IMR-90 (cell line): ENCODE measurements around the gene LZTFL1. TPM values are rescaled to one million over a fixed set of nuclear protein-coding genes. Genes with fewer than 3 reads are reported as not detected.
A peak's percentile ranks its signal among the peaks of the same experiment; 100 is the strongest.

Source experiments
- ATAC-seq: fragments of 200-7000 bp; cut with Tn5 transposase; 2 replicates; pipeline ENCODE4 v1.9.1; 2020; ENCODE audit warnings: low read depth, mild to moderate bottlenecking, moderate library complexity
- BruUV-seq: library from RNA; stranded (reverse); fragments of 400-500 nt; replicated peaks from 2 replicates; lab custom pipeline; 2021; lab: Mats Ljungman, UMichigan
- CTCF ChIA-PET: fragments of 300-600 bp; formaldehyde crosslinking; extraction: SDS; loops from one replicate; lab custom pipeline; 2021; ENCODE audit warnings: antibody characterized with exemption; lab: Yijun Ruan, JAX
- POLR2A ChIA-PET: fragments of 300-600 bp; sonication (Branson Sonifier 250); formaldehyde crosslinking; loops from one replicate; lab custom pipeline; 2022; ENCODE audit warnings: antibody characterized with exemption; ENCODE audit not compliant: unreplicated experiment; lab: Charles Lee
- DNase-seq: peaks from one replicate; pipeline ENCODE4 v3.0.0; 2013
- H2AFZ ChIP-seq: replicated peaks from 2 replicates; pipeline ENCODE3; 2013; ENCODE audit warnings: low read length, mild to moderate bottlenecking; ENCODE audit not compliant: poor library complexity
- H2AK5ac ChIP-seq: 2 replicates; pipeline ENCODE4 v1.6.1; 2013; ENCODE audit warnings: low read depth, low read length, inconsistent platforms
- H2AK9ac ChIP-seq: replicated peaks from 2 replicates; pipeline ENCODE3; 2013; ENCODE audit warnings: mild to moderate bottlenecking, low read depth, low read length, moderate library complexity; ENCODE audit not compliant: poor library complexity
- H2BK120ac ChIP-seq: 2 replicates; pipeline ENCODE4 v1.6.1; 2013; ENCODE audit warnings: low read depth, low read length, inconsistent platforms
- H2BK15ac ChIP-seq: 3 replicates; pipeline ENCODE4 v1.6.1; 2013; ENCODE audit warnings: low read depth, low read length, inconsistent platforms
- H2BK20ac ChIP-seq: 2 replicates; pipeline ENCODE4 v1.6.1; 2013; ENCODE audit warnings: low read depth, mild to moderate bottlenecking, inconsistent platforms, low read length, moderate library complexity
- H2BK5ac ChIP-seq: 2 replicates; pipeline ENCODE4 v1.6.1; 2013; ENCODE audit warnings: mild to moderate bottlenecking, low read depth, low read length, inconsistent platforms; ENCODE audit not compliant: poor library complexity, severe bottlenecking
- H3K14ac ChIP-seq: replicated peaks from 2 replicates; pipeline ENCODE4 v1.6.1; 2013; ENCODE audit warnings: low read depth, low read length, inconsistent platforms
- H3K18ac ChIP-seq: 2 replicates; pipeline ENCODE4 v1.6.1; 2013; ENCODE audit warnings: low read depth, low read length, control low read depth
- H3K23ac ChIP-seq: 2 replicates; pipeline ENCODE4 v1.6.1; 2013; ENCODE audit warnings: low read depth, low read length, inconsistent platforms
- H3K27ac ChIP-seq: 2 replicates; pipeline ENCODE4 v1.5.1; 2013; ENCODE audit warnings: mild to moderate bottlenecking, control low read depth, low read length; ENCODE audit not compliant: insufficient read depth
- H3K27me3 ChIP-seq: 2 replicates; pipeline ENCODE4 v1.6.1; 2013; ENCODE audit warnings: low read length; ENCODE audit not compliant: control insufficient read depth, insufficient read depth
- H3K36me3 ChIP-seq: 2 replicates; pipeline ENCODE4 v1.6.1; 2013; ENCODE audit warnings: low read length, mixed read lengths; ENCODE audit not compliant: control insufficient read depth, insufficient read depth
- H3K4ac ChIP-seq: 2 replicates; pipeline ENCODE4 v1.6.1; 2013; ENCODE audit warnings: low read depth, low read length, inconsistent platforms
- H3K4me1 ChIP-seq: 2 replicates; pipeline ENCODE4 v1.6.1; 2013; ENCODE audit warnings: low read length, mixed read lengths; ENCODE audit not compliant: control insufficient read depth, insufficient read depth
- H3K4me2 ChIP-seq: 2 replicates; pipeline ENCODE4 v1.6.1; 2013; ENCODE audit warnings: low read depth, mild to moderate bottlenecking, control low read depth, low read length, moderate library complexity
- H3K4me3 ChIP-seq: 2 replicates; pipeline ENCODE4 v1.5.1; 2013; ENCODE audit warnings: low read depth, mild to moderate bottlenecking, control low read depth, low read length, moderate library complexity; ENCODE audit not compliant: insufficient read depth
- H3K56ac ChIP-seq: 2 replicates; pipeline ENCODE4 v1.6.1; 2013; ENCODE audit warnings: low read length, inconsistent platforms; ENCODE audit not compliant: insufficient read depth; ENCODE audit errors: extremely low read depth
- H3K79me1 ChIP-seq, 2 experiments: 2 replicates each; pipeline ENCODE4 v1.6.1; 2013; ENCODE audit warnings: low read length in 2 of 2, inconsistent platforms in 1 of 2, low read depth in 1 of 2
- H3K9ac ChIP-seq: 2 replicates; pipeline ENCODE4 v1.6.1; 2013; ENCODE audit warnings: low read depth, low read length, control low read depth
- H3K9me1 ChIP-seq: 2 replicates; pipeline ENCODE4 v1.6.1; 2013; ENCODE audit warnings: low read length, inconsistent platforms; ENCODE audit not compliant: insufficient read depth
- H3K9me3 ChIP-seq: 2 replicates; pipeline ENCODE4 v1.6.1; 2013; ENCODE audit warnings: low read length; ENCODE audit not compliant: control insufficient read depth, insufficient read depth
- H4K20me1 ChIP-seq: 2 replicates; pipeline ENCODE4 v1.6.1; 2013; ENCODE audit warnings: low read length, inconsistent platforms; ENCODE audit not compliant: insufficient read depth
- H4K5ac ChIP-seq: 2 replicates; pipeline ENCODE4 v1.6.1; 2013; ENCODE audit warnings: mild to moderate bottlenecking, low read depth, low read length, control low read depth
- H4K8ac ChIP-seq, 2 experiments: 2 replicates each; pipeline ENCODE4 v1.6.1; 2013; ENCODE audit warnings: low read depth in 2 of 2, low read length in 2 of 2, control low read depth in 1 of 2, inconsistent platforms in 1 of 2
- H4K91ac ChIP-seq: 2 replicates; pipeline ENCODE4 v1.6.1; 2013; ENCODE audit warnings: low read depth, low read length, inconsistent platforms; ENCODE audit not compliant: insufficient read depth
- BHLHE40 ChIP-seq: fragments of 150-350 bp; IDR thresholded peaks from 2 replicates; pipeline ENCODE4 v1.6.1; 2016; ENCODE audit warnings: mild to moderate bottlenecking, low read depth, low read length
- CHD1 ChIP-seq: IDR thresholded peaks from 2 replicates; pipeline ENCODE4 v1.6.1; 2012; ENCODE audit warnings: low read depth, low read length, improper control_type of control experiment
- FOS ChIP-seq: fragments of 150-350 bp; IDR thresholded peaks from 2 replicates; pipeline ENCODE4 v1.6.1; 2016; ENCODE audit warnings: low read depth, low read length
- MAFK ChIP-seq: IDR thresholded peaks from 2 replicates; pipeline ENCODE4 v1.6.1; 2012; ENCODE audit warnings: low read depth, low read length, improper control_type of control experiment
- MXI1 ChIP-seq: IDR thresholded peaks from 2 replicates; pipeline ENCODE4 v1.6.1; 2012; ENCODE audit warnings: low read depth, mild to moderate bottlenecking, low read length, moderate library complexity, borderline replicate concordance
- POLR2A ChIP-seq: IDR thresholded peaks from 2 replicates; pipeline ENCODE4 v1.6.1; 2012; ENCODE audit warnings: mild to moderate bottlenecking, low read depth, low read length
- RFX5 ChIP-seq: IDR thresholded peaks from 2 replicates; pipeline ENCODE4 v1.8.0; 2012; ENCODE audit warnings: low read depth, mild to moderate bottlenecking, low read length, moderate library complexity
- WGBS, 2 experiments: methylation state at CpG; one replicate each; pipeline versions ENCODE4 v1.1.5 to v1.1.7; 2013; ENCODE audit warnings: missing lambda C conversion rate in 2 of 2; ENCODE audit not compliant: insufficient read length in 1 of 2; ENCODE audit errors: extremely low coverage in 2 of 2; 5-methylcytosine and 5-hydroxymethylcytosine counted together
- dilution Hi-C: fragments of 300-500 bp; cut with HindIII; formaldehyde crosslinking; loops from one replicate; pipeline ENCODE4 v1.14.3; 2018; ENCODE audit warnings: low sequenced_read_pairs; ENCODE audit not compliant: unreplicated experiment
- in situ Hi-C: fragments of 300-500 bp; cut with MboI; formaldehyde crosslinking; loops from 3 replicates; pipeline ENCODE4 v1.14.3; 2019; ENCODE audit warnings: low sequenced_read_pairs, inconsistent platforms, mixed read lengths
- intact Hi-C: fragments of 100-400 bp; cut with micrococcal nuclease; formaldehyde crosslinking; loops from 2 replicates; pipeline ENCODE4 v1.10.0; 2022
- polyA plus RNA-seq, 3 experiments: library from polyadenylated mRNA; depleted of rRNA; stranded (reverse); fragments of >200 nt; gene quantifications; 2 replicates each; pipeline ENCODE4 v1.2.3, GENCODE V29; 2012; ENCODE audit warnings: low replicate concordance in 1 of 3
- total RNA-seq: library from RNA; depleted of rRNA; stranded (reverse); fragments of >200 nt; gene quantifications from 2 replicates; pipeline ENCODE4 v1.2.3, GENCODE V29; 2012
- TF ChIP-seq, protein P1 (sequence below): fragments of 150-350 bp; IDR thresholded peaks from 2 replicates; pipeline ENCODE4 v1.6.1; 2016; ENCODE audit warnings: low read depth, mild to moderate bottlenecking, low read length, moderate library complexity, borderline replicate concordance
- TF ChIP-seq, protein P2 (sequence below): conservative IDR thresholded peaks from 2 replicates; pipeline ENCODE4 v1.5.1; 2012; ENCODE audit warnings: mild to moderate bottlenecking, low read depth, low read length, improper control_type of control experiment

LZTFL1 gene
- total and polyA plus RNA-seq, 2 of the 4 experiments (the other 2 are of a cell fraction) = 10.3 to 10.4 TPM

- Histone ChIP-seq H4K20me1 (no peaks in the 10 kb centered on the region), H3K4ac (no peak overlapping the region), H2AK5ac (no peak overlapping the region), H4K5ac (no peak overlapping the region), H3K9ac (no peak overlapping the region), H3K4me3 (no peak overlapping the region), H3K79me1 (no peaks in the 10 kb centered on the region), H2BK20ac (no peak overlapping the region), H3K56ac (no peak overlapping the region), H4K91ac (no peak overlapping the region), H2AK9ac (peak overlapping the region; percentile 65), H3K4me2 (no peak overlapping the region), H3K18ac (no peak overlapping the region), H2BK120ac (no peak overlapping the region), H3K14ac (no peak overlapping the region), H4K8ac (no peak overlapping the region), H2BK5ac (no peak overlapping the region), H3K4me1 (no peaks in the 10 kb centered on the region; the same call in 1 of the 2 replicates), H3K27ac (no peak overlapping the region), H3K27me3 (peaks cover 43% of the 10 kb centered on the region), H2BK15ac (no peak overlapping the region), H3K9me1 (no peaks in the 10 kb centered on the region), H3K36me3 (no peaks in the 10 kb centered on the region), H2AFZ (no peak overlapping the region), H3K9me3 (no peaks in the 10 kb centered on the region), H3K23ac (no peak overlapping the region)
- WGBS, 2 experiments = no CpG with 5 or more reads among the region's 3 CpGs
- ChIA-PET POLR2A (no interaction called here), CTCF (no interaction called here)
- in situ Hi-C loops (no loop called here), dilution Hi-C loops (no loop called here), intact Hi-C loops (no loop called here)
- BruUV-seq = no TSS peak
- ATAC-seq (no peak), DNase-seq (no peak)
- TF ChIP-seq RFX5 = no peak
- TF ChIP-seq, protein P1, sequence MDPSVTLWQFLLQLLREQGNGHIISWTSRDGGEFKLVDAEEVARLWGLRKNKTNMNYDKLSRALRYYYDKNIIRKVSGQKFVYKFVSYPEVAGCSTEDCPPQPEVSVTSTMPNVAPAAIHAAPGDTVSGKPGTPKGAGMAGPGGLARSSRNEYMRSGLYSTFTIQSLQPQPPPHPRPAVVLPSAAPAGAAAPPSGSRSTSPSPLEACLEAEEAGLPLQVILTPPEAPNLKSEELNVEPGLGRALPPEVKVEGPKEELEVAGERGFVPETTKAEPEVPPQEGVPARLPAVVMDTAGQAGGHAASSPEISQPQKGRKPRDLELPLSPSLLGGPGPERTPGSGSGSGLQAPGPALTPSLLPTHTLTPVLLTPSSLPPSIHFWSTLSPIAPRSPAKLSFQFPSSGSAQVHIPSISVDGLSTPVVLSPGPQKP = no peak
- TF ChIP-seq MAFK = no peak
- TF ChIP-seq, protein P2, sequence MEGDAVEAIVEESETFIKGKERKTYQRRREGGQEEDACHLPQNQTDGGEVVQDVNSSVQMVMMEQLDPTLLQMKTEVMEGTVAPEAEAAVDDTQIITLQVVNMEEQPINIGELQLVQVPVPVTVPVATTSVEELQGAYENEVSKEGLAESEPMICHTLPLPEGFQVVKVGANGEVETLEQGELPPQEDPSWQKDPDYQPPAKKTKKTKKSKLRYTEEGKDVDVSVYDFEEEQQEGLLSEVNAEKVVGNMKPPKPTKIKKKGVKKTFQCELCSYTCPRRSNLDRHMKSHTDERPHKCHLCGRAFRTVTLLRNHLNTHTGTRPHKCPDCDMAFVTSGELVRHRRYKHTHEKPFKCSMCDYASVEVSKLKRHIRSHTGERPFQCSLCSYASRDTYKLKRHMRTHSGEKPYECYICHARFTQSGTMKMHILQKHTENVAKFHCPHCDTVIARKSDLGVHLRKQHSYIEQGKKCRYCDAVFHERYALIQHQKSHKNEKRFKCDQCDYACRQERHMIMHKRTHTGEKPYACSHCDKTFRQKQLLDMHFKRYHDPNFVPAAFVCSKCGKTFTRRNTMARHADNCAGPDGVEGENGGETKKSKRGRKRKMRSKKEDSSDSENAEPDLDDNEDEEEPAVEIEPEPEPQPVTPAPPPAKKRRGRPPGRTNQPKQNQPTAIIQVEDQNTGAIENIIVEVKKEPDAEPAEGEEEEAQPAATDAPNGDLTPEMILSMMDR = no peak
- no peak for TF ChIP-seq POLR2A
- TF ChIP-seq MXI1 = no peak
- TF ChIP-seq BHLHE40 = no peak
- no peak for TF ChIP-seq CHD1
- TF ChIP-seq FOS = no peak
Observed at GRCh38 chr3:45880725-45881077, 38.8 kb upstream of the LZTFL1 start.
